Measurements from ENCODE around the gene GPSM1. TPM values are rescaled to one million over a fixed set of nuclear protein-coding genes. Genes with fewer than 3 reads are reported as not detected.

The GPSM1 gene
- total RNA-seq, 1 donor from 2014 or later = 35.4 TPM

- DNase-seq (ENCODE audit: extremely low spot score in 2 of 2) = no peak
- H3K9me3 ChIP-seq = no peaks in the 10 kb centered on the region
- H3K4me3 ChIP-seq = no peak overlapping the region
- no peak overlapping the region for H3K27ac ChIP-seq
- peaks cover 30% of the 10 kb centered on the region for H3K4me1 ChIP-seq
- H3K27me3 ChIP-seq = no peaks in the 10 kb centered on the region
- TF ChIP-seq POLR2A (IDR thresholded peaks at IDR 0.05) (no peak), CTCF (IDR thresholded peaks at IDR 0.05) (no peak), POLR2AphosphoS5 (IDR thresholded peaks at IDR 0.05; ENCODE audit: insufficient read depth in 1 of 2, low read depth in 1 of 2) (no peak)
- intact Hi-C loops (cut with DNase I) = no loop called here
- H3K36me3 ChIP-seq = no peaks in the 10 kb centered on the region
Observed at GRCh38 chr9:136323371-136323789, 4.0 kb upstream of the GPSM1 start.

GRCh38 chr9:136324501-136325300 is 2.6 kb upstream of the GPSM1 start:
- Histone ChIP-seq H3K27me3 (no peaks in the 10 kb centered on the region), H3K27ac (no peak overlapping the region), H3K36me3 (no peaks in the 10 kb centered on the region), H3K9me3 (no peaks in the 10 kb centered on the region), H3K4me3 (no peak overlapping the region), H3K4me1 (peaks cover 44% of the 10 kb centered on the region)
- TF ChIP-seq POLR2AphosphoS5 (IDR thresholded peaks at IDR 0.05; ENCODE audit: insufficient read depth in 1 of 2, low read depth in 1 of 2) (no peak), CTCF (IDR thresholded peaks at IDR 0.05) (no peak), POLR2A (IDR thresholded peaks at IDR 0.05) (no peak)
- intact Hi-C loops (cut with DNase I) = no loop called here
- no peak for DNase-seq (ENCODE audit: extremely low spot score in 2 of 2)

- H3K4me3 ChIP-seq = no peak overlapping the region
- TF ChIP-seq CTCF (IDR thresholded peaks at IDR 0.05) (no peak), POLR2AphosphoS5 (IDR thresholded peaks at IDR 0.05; ENCODE audit: insufficient read depth in 1 of 2, low read depth in 1 of 2) (no peak), POLR2A (IDR thresholded peaks at IDR 0.05) (no peak)
- H3K36me3 ChIP-seq = no peaks in the 10 kb centered on the region
- H3K27me3 ChIP-seq = no peaks in the 10 kb centered on the region
- H3K27ac ChIP-seq = peak overlapping the region; percentile 94
- intact Hi-C loops (cut with DNase I) = no loop called here
- no peaks in the 10 kb centered on the region for H3K9me3 ChIP-seq
- peaks cover 50% of the 10 kb centered on the region for H3K4me1 ChIP-seq
- DNase-seq (ENCODE audit: extremely low spot score in 2 of 2) = no peak
Observed at GRCh38 chr9:136325358-136325757, 2.0 kb upstream of the GPSM1 start.

- intact Hi-C loops (cut with DNase I) = no loop called here
Observed at GRCh38 chr9:136326061-136326760, 1.1 kb upstream of the GPSM1 start.

GRCh38 chr9:136326761-136327303 is 507 bp upstream of the GPSM1 start:
- Histone ChIP-seq H3K9me3 (no peaks in the 10 kb centered on the region), H3K27me3 (no peaks in the 10 kb centered on the region), H3K36me3 (no peaks in the 10 kb centered on the region), H3K4me3 (peak overlapping the region; percentile 71 to 87), H3K27ac (peak overlapping the region; percentile 94), H3K4me1 (peaks cover 58% of the 10 kb centered on the region)
- intact Hi-C loops (cut with DNase I) = no loop called here
- no peak for DNase-seq (ENCODE audit: extremely low spot score in 2 of 2)
- TF ChIP-seq CTCF (IDR thresholded peaks at IDR 0.05) = no peak

More at GRCh38 chr9:136326061-136326760, 1.1 kb upstream of the GPSM1 start:
- Histone ChIP-seq H3K36me3 (no peaks in the 10 kb centered on the region), H3K4me1 (peaks cover 58% of the 10 kb centered on the region), H3K27ac (peak overlapping the region; percentile 94), H3K27me3 (no peaks in the 10 kb centered on the region), H3K4me3 (peak overlapping the region; percentile 71 to 87), H3K9me3 (no peaks in the 10 kb centered on the region)
- DNase-seq (ENCODE audit: extremely low spot score in 2 of 2) = no peak
- TF ChIP-seq POLR2A (IDR thresholded peaks at IDR 0.05) (no peak), POLR2AphosphoS5 (IDR thresholded peaks at IDR 0.05; ENCODE audit: insufficient read depth in 1 of 2, low read depth in 1 of 2) (peak in 1 of 2 donors; percentile 62)
